ENCODE measurements around the gene WNT9A.
"Not testable (repeated sequence)": the region's sequence is repeated elsewhere in the genome, so short reads cannot be mapped to it uniquely, and the experiment has no call there.

The WNT9A gene

GRCh38 chr1:227947676-227948492 lies at the start of gene WNT9A:
TSS of gene WNT9A (minus strand) at chr1:227947932. CDS start at chr1:227947887, 45 bp downstream.
- DNase-seq (ENCODE audit: low spot score), result peak; percentile 61

GRCh38 chr1:227996187-227996950 lies 48.6 kb upstream of the WNT9A start:
- DNase-seq (ENCODE audit: low spot score), result peak; percentile 32

GRCh38 chr1:227994632-227995300 lies 47.0 kb upstream of the WNT9A start:
- DNase-seq (ENCODE audit: low spot score), result no peak

GRCh38 chr1:227987181-227987580 lies 39.4 kb upstream of the WNT9A start:
- DNase-seq (ENCODE audit: low spot score), result no peak

GRCh38 chr1:227975583-227976283 lies 28.0 kb upstream of the WNT9A start:
- not testable (repeated sequence) for DNase-seq (ENCODE audit: low spot score)

GRCh38 chr1:227973724-227974288 lies 26.1 kb upstream of the WNT9A start:
- not testable (repeated sequence) for DNase-seq (ENCODE audit: low spot score)

GRCh38 chr1:227972843-227973374 lies 25.2 kb upstream of the WNT9A start:
- DNase-seq (ENCODE audit: low spot score), result not testable (repeated sequence)

- not testable (repeated sequence) for DNase-seq (ENCODE audit: low spot score)
Measured at GRCh38 chr1:227972283-227972679, 24.5 kb upstream of the WNT9A start.

- DNase-seq (ENCODE audit: low spot score), result not testable (repeated sequence)
Measured at GRCh38 chr1:227971643-227972282, 24.0 kb upstream of the WNT9A start.

GRCh38 chr1:227971216-227971615 lies 23.5 kb upstream of the WNT9A start:
- not testable (repeated sequence) for DNase-seq (ENCODE audit: low spot score)

GRCh38 chr1:227970076-227970995 lies 22.6 kb upstream of the WNT9A start:
- not testable (repeated sequence) for DNase-seq (ENCODE audit: low spot score)

GRCh38 chr1:227967815-227968214 lies 20.1 kb upstream of the WNT9A start:
- DNase-seq (ENCODE audit: low spot score), result not testable (repeated sequence)

- DNase-seq (ENCODE audit: low spot score), result peak; percentile 58
Measured at GRCh38 chr1:227966733-227967132, 19.0 kb upstream of the WNT9A start.

- no peak for DNase-seq (ENCODE audit: low spot score)
Measured at GRCh38 chr1:227961651-227962466, 14.1 kb upstream of the WNT9A start.

GRCh38 chr1:227959325-227959860 lies 11.7 kb upstream of the WNT9A start:
- no peak for DNase-seq (ENCODE audit: low spot score)

- no peak for DNase-seq (ENCODE audit: low spot score)
Measured at GRCh38 chr1:227958617-227959324, 11.0 kb upstream of the WNT9A start.

- DNase-seq (ENCODE audit: low spot score), result no peak
Measured at GRCh38 chr1:227955808-227956207, 8.1 kb upstream of the WNT9A start.
